ENCODE results near the gene S1PR1.
"Not testable (repeated sequence)": the region's sequence is repeated elsewhere in the genome, so short reads cannot be mapped to it uniquely, and the experiment has no call there.

The S1PR1 gene

DNA sequence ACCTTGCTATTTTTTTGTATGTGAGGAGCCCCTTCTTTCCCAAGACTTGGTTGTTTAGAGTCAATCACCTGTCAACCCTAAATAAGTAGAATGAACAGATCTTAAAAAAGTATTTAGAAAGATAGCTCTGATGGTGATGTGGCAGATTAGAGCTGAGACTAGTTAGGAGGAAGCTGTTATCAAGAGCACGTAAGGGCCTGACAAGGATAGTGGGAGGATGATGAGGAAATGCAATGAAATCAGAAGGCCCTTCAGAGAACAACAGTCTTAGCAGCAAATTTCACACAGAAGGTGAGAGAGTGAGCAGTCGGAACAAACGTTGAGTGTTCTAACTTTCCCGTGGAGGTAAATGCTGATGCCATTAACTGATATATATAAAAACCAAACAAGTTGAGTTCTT is 15.9 kb upstream of the S1PR1 start:
- ATAC-seq = no peak

DNA sequence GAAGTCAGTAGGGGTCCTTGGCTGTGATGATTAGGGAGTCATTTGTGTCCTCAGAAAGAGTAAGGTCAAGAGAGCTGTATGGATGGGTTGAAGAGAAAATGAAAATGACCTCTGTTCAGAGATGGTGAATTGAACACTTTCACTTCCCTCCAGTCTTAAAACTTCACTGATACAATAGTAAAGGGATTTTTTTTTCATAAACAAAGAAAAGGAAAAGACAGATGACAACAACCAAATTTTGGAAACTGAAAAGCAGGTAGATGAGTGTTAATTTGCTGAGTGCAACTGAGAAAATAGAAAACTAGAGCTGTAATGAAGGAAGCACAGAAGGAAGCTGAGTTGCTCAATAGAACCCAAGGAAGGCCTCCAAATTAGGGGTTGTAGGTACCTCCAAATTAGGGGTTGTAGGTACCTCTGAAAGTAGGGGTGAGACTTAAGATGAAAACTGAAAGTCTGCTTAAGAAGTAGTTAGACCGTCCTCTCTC is 14.8 kb upstream of the S1PR1 start:
- peak in 1 of 2 donors; percentile 41 for ATAC-seq

DNA sequence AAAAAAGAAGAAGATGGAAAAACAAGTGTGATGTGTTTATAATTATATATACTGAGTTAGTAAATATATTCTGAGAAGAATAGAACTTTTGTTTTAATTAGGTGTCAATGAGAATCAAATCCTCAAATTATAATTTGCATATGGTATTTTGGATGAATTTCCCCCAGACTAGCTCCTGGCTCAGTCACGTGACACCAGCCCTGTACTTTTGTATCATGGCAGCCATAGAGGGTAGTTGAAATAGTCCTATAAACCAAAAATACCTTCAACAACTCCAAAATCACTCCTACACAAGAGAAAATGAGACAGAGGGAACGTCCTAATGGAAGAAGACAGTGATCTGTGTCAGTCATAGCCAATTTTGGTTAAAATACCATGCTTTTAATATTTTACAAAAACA is 9.0 kb upstream of the S1PR1 start:
- no peak for ATAC-seq

DNA sequence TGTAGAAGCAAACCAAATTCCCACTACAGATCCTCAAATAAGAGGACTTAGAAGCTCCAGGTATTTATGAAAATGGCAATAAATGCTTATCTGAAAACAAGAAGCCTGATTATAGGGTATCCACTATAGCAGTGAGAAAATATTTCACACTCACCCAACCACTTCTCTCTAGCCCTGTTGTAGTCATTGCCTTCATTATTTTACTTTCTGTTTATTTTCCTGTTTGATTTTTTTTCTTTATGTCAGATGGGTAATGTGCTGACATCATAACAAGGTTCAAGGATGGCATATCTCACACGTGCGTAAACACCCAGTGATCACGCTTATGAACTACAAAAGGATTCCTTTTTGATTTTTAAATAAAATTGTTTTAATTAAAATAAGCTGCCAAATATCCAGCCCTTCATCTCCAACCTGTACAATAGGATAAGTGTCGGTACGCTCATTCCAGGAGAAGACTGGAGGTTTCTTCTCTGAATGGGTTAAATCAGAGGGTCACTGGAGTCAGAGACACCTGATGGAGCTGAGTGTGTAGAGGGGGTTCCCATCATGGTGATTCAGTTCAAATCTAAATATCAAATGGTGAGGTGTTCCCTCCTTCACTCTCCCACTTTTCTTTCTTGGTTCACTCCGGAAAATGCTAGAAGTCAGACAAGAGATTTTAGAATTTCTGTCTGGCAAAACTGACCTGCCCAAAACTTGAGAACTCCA is 8.2 kb upstream of the S1PR1 start:
- ATAC-seq = no peak

DNA sequence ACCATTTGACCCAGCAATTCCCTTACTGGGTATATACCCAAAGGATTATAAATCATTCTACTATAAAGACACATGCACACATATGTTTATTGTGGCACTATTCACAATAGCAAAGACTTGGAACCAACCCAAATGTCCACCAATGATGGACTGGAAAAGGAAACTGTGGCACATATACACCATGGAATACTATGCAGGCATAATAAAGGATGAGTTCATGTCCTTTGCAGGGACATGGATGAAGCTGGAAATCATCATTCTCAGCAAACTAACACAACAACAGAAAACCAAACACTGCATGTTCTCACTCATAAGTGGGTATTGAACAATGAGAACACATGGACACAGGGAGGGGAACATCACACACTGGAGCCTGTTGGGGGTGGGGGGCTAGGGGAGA is 4.6 kb upstream of the S1PR1 start:
- not testable (repeated sequence) for ATAC-seq

DNA sequence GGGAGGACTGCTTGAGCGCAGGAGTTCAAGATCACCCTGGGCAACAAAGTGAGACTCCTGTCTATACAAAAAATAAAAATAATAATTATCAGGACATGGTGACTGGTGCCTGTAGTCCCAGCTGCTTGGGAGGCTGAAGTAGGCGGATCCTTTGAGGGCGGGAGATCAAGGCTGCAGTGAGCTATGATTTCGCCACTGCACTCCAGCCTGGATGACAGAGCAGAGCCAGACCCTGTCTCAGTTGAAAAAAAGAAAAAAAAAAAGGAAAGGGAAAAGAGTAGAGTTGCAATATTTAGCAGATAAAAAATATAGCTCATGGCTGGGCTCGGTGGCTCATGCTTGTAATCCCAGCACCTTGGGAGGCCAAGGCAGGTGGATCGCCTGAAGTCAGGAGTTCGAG is 3.3 kb upstream of the S1PR1 start:
- no peak for ATAC-seq

DNA sequence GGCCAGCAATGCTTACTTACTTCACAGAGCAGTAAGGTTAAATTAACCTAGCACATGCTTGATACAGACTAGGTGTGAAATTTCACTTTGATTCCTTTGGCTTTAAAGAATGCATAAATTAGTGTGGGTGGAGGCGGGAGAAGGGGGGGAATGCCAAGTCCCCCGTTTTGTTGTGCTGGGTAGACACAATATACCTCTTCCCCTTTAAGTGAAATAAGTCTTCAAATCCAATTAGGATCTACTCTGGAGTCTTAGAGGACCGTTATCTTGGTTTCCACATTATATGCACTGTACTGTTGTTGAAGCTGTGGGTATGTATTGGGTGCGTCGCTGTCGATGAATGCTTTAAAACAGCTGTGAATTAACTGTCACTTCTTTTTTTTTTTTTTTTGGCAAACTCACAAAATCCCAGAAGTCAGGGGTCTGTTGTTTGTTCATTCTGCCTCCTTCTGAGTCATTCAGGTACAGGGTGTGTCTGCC is 1.6 kb upstream of the S1PR1 start:
- peak in 1 of 2 donors; percentile 4 for ATAC-seq

DNA sequence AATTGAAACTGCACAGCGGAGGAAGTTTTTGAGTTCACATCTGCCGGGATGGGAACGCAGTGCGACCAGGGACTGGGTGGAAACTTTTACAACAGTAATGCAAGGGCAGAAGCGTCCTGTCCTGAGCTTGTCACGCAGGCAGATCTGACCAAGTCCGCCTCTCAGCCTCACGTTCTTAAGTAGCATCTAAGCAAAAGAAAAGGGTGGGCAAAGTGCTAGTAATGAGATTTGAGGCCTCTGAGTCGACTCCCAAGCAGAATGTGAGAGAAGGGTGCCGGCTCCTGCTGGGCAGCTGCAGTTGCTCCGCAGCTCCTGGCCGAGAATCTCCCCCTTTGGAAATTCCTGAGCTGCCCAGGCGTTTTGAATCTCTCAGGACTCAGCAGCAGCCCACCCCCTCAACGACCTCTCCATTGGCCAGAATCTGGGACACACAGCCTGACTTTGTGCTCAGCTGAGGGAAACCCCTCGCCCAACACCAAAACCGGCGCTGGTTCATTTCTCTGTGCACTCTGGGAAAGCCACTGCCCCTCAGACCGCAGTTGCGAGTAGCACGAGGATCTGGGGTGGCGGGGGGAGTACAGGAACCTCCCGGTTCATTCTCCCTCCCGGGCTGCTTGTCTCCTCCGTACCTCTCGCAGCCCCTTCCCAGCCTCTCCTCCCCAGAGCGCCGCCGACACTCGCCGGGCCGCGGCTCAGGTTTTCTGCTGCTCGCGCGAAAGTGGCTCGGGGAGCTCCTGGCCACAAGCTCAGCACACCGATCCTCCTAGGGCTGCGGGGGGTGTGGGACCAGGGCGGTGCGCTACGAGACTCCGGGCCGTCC is 913 bp upstream of the S1PR1 start:
- ATAC-seq = peak; percentile 41 to 42

DNA sequence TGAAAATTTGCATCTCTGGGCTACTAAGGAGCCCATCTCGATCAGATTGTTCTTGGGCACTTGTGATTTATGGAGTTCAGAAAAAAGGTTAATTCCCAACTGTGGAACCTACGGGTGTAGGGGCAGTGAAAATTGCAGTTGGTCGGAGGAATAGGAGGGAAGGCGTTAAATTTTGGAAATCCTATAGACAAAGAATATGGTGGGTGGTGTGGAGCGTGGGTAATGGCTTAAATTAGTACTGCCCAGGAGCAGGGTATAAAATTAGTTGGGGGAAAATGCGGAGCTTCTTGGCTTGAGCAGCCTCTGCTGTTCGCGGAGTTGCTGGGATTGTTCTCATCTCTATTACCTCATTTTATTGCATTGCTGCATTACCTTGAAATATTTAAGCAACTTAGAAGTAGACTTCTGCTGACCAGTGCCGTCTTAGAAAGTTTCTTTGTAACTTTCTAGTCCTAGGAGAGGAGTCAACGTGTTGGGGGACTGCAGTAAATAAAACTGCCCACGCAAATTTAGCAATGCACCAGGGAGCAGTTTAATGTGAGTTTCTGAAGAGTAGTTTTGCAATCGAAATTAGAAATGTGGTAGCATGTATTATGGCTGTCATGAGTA is 514 bp downstream of the S1PR1 start:
- ATAC-seq = peak; percentile 2 to 9

DNA sequence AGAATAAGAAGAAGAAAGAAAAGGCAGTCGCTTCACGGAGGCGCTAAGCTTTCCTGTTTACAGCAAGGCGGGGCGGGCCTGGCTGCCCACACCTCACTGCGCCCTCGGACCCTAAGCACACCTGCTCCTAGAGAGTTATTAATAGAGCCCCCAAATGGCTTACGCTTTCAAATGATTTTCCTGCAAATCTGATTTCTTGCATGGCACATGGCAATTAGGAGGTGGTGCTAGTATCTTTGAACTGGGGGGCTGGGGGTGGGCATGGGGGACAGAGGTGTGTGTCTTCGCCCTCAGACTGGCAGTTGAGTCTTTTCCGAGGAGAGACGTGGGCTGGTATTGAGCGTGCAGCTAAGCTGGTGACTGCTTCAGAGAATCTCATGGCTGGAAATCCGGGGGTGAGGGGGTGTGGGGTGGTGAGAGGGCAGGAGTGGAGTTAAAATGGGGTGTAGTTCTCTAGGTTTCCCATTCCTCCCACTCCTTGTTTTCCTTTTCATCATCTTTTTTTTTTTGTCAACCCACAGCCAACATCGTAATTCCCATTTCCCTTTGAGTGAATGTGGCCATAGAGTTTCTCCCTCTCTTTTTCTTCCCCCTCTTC is 1.3 kb downstream of the S1PR1 start:
- peak; percentile 10 to 18 for ATAC-seq

DNA sequence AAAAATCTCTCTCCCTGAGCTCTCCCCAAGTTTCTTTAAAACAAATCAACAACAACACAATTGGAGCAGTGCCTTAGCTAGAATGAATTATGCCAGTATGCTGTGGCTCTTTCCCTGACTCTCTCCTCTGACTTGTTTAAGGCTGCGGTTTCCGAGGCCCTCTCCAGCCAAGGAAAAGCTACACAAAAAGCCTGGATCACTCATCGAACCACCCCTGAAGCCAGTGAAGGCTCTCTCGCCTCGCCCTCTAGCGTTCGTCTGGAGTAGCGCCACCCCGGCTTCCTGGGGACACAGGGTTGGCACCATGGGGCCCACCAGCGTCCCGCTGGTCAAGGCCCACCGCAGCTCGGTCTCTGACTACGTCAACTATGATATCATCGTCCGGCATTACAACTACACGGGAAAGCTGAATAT is 1.9 kb downstream of the S1PR1 start:
- peak; percentile 31 to 48 for ATAC-seq

DNA sequence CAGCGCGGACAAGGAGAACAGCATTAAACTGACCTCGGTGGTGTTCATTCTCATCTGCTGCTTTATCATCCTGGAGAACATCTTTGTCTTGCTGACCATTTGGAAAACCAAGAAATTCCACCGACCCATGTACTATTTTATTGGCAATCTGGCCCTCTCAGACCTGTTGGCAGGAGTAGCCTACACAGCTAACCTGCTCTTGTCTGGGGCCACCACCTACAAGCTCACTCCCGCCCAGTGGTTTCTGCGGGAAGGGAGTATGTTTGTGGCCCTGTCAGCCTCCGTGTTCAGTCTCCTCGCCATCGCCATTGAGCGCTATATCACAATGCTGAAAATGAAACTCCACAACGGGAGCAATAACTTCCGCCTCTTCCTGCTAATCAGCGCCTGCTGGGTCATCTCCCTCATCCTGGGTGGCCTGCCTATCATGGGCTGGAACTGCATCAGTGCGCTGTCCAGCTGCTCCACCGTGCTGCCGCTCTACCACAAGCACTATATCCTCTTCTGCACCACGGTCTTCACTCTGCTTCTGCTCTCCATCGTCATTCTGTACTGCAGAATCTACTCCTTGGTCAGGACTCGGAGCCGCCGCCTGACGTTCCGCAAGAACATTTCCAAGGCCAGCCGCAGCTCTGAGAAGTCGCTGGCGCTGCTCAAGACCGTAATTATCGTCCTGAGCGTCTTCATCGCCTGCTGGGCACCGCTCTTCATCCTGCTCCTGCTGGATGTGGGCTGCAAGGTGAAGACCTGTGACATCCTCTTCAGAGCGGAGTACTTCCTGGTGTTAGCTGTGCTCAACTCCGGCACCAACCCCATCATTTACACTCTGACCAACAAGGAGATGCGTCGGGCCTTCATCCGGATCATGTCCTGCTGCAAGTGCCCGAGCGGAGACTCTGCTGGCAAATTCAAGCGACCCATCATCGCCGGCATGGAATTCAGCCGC is 2.5 kb downstream of the S1PR1 start:
- no peak for ATAC-seq

DNA sequence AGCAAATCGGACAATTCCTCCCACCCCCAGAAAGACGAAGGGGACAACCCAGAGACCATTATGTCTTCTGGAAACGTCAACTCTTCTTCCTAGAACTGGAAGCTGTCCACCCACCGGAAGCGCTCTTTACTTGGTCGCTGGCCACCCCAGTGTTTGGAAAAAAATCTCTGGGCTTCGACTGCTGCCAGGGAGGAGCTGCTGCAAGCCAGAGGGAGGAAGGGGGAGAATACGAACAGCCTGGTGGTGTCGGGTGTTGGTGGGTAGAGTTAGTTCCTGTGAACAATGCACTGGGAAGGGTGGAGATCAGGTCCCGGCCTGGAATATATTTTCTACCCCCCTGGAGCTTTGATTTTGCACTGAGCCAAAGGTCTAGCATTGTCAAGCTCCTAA is 3.2 kb downstream of the S1PR1 start:
- ATAC-seq = no peak

DNA sequence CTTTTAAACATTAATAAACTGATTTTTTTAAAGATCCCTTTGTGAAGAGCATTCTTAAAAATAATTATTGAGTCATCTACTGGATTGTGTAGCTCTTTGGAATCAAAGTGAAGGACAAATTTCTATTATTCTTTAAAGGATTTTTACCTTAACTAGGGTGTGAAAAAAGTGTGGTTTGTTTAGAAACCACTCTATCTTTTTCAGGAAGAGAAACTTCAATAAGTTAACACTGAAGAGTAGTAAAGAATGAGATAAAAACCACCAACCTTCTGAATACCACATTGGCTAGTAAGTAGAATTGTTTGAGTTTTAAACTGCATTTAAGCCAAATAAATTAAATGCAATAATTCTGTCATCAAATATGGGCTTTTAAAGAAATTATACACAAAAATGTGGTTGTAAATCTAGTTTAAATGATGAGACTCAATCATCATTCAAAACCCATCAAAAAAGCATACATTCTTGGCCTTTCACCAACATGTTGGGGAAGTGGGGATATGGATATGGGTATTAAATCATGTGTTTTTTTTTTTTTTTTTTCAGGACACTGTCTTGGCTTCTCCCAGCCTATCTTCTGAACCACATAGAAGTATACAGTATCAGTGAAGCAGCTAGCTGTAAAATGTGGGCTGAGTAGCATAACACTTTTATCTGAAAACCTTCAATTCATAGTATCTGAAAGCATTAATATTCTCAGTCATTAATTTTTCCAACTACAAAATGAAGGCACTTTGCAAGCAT is 4.8 kb downstream of the S1PR1 start:
- ATAC-seq = no peak

DNA sequence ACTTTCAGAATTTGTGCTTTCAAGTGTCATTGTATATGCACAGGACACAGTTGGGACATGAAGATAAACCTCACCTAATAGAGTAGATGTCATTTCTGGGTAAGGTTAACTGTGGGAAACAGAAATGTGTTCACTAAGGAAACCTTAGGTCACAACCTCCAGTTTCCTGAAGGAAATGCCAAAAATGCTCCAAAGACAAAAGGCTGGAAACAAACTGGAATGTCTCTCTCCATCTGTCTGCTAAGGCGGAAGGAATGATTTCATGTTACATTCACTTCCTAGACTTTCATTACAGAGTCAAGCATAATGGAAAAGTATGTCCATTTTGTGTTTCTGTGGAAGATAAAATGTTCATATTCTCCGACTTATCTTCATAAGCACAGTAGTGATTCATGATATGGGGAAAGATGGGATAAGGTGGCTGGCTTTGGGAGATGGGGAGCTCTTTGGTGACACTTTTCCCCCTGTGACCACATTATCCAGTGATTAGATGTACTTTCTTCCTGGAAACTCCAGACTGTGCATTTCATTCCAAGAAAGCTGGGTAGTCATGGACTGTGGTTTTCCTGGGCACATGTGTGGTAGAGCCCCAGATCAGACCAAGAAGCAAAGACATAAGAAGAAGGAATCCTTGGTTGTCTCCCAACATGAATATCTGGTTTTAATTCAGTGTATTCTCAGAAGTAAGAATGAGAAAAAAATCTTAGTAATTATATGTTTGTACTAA is 5.7 kb downstream of the S1PR1 start:
- ATAC-seq = no peak

DNA sequence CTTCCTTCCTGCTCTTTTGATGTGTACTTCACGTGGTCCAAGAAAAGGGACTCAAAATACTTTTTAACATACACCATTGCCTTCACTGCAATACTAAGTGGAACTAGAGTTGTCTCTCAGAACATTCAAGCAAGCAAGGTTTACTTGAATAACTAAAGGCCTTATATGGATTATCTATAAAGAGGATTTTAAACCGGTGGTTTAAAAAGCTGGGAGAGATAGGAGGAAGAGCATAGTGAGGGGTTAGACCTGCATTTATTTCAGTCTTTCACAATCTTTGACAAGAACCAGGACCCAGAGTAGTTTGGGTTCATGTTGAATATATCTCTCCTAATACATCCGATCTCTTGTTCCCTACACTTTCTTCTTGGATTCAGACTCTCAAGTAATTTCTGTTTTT is 6.9 kb downstream of the S1PR1 start:
- no peak for ATAC-seq

DNA sequence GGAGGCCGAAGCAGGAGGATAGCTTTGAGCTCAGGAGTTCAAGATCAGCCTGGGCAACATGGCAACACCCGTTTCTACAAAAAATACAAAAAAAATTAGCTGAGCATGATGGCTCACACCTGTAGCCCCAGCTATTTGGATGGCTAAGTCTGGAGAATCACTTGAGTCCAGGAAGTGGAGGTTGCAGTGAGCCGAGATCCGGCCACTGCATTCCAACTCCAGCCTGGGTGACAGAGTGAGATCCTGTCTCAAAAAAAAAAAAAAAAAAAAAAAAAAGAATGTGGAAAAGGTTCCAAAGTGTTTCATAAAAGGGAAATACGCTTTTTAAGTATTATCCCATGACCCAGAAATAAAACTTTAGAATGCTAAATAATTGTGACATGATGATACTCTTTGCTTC is 8.0 kb downstream of the S1PR1 start:
- ATAC-seq = no peak

DNA sequence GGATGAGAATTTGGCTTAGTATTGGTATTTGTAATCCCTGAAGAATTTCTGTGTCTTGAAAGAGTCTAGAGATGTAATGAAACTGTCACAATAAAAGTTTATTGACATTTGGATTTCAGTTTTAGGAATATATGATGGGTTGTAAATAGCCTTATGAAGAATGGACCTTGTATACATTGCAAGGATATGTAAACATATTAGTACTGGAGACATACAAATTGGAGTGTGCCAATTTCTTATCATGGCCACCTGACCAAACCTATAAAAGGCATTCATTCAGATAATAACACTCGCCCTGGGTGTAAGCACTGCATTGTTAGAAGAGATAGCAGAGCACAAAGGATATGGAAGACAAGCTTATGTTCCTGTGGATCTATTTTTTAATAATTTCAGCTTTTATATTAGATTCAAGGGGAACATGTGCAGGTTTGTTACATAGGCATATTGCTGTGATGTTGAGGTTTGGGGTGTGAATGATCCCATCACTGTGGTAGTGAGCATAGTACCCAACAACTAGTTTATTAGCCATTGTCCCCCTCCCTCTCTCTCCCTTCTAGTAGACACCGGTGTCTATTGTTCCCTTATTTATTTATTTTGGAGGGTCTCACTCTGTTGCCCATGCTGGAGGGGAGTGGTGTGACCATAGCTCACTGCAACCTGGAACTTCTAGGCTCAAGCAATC is 8.6 kb downstream of the S1PR1 start:
- no peak for ATAC-seq

DNA sequence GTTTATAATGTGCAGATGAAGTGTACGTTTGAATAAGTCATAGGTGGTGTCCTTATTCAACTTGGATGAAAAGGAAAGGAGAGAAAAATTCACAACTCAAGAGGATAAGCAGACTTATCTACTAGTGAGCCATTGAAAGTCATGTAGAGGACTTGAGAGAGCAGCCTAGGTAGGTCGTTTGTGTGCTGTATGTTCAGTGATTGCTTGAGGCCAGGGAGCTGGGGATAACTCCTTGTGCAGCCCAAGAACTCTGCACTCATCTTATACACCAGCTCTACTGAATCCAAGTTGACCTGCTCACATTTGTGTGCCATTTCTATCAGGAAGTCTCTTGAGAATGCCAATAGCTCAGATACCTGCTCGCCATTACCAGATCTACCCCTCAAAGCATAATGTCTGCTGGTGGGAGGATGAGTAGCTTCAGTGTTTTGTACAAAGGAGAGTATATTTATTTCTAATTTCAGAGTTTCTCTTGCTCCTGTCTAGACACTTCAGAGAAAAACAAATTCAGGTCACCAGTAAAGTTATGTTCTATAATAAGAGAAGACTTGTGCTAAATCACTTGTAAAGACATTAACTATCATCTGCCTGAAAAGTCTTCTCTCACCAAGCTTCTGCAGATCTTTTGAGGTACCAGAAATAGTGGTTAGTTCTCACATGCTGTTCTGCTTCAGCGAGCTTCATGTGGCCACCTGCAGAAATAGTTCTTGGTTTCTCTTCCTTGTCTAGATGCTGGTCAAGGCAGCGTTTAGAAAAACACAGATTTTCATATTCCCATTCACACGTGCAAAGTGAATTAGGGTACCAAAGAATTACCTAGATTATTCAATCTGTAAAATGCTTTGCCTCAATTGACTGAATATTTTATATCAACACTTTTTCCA is 10.8 kb downstream of the S1PR1 start:
- ATAC-seq = no peak
